ENCODE results near the gene ZKSCAN1.

Gene ZKSCAN1

DNA sequence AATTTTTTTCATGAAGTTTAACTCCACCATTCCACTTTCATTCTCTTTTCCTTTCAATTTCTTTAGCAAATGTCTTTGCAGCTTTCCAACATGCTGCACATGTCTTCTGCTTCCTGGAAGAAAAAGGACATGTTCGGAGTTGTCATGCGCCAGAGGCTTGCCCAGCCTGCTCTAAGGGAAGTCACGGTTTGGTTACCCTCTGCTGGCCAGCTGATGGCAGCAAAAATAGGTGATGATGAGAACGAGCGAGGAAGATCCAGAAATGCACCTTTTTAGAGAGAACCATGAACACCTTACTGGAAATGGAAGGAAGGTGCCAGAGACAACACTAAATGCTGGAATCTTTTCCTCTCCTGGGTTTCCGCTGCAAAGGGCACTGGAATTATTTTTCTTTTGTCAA, 29.3 kb downstream of the ZKSCAN1 start:
- no peak for DNase-seq

DNA sequence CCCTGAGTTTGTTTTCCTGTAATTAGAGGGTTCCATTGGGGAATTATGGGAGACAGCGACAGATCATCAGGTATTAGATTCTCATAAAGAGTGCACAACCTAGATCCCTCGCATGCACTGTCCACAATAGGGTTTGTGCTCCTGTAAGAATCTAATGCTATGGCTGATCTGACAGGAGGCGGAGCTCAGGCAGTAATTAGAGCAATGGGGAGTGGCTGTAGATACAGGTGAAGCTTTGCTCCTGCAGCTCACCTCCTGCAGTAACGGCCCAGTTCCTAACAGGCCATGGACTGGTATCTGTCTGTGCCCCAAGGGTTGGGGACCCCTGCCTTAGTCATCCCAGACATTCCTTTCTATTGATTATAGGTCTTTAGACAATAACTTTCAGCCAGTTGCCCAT, 33.3 kb downstream of the ZKSCAN1 start:
- DNase-seq, result no peak

DNA sequence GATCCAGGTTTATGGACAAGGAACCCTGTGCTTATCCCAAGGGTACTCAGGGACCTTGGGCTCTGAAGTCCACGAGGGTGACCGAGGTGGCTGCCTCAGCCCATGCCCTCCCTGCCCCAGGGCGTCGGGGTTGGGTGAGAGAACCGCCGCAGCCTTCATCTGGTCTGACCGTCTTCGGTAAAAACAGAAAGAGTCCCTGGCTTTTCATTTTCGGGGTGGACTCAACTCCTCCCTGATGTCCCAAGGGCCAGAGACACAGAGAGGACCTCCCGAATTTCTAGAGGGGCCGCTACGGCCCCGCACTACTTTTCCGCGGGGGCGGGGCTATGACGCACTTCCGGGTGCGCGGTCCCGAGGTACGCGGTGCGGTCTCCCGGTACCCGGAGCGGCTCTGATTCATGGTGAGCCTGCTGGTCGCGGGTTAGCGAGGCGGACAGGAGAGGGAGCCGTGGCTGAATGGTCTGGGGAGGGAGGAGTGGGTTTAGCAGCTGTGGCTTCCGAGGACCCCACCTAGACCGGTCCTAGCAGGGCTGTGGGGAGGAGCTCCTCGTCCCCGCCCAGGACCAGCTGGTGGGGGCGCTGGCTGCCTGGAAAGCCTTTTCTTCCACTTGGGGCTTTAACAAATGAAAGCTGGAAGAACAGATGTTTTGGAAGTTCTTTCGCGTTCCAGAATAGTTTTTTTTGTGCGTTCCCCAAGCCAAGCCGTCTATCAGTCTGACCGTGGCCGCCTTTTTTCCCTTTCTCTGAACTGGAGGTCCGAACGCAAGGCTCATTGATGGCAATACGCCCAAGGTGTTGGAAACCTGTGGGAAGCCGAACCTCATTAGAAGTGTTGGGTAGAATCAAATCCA, 34.3 kb downstream of the ZKSCAN1 start, which contains the start of gene ZSCAN21:
Gene ZSCAN21 (plus strand): TSS at position 334 of the 851 bp plus-strand sequence. CDS start 7,233 bp downstream, outside the sequence.
- DNase-seq, result peak; percentile 71

DNA sequence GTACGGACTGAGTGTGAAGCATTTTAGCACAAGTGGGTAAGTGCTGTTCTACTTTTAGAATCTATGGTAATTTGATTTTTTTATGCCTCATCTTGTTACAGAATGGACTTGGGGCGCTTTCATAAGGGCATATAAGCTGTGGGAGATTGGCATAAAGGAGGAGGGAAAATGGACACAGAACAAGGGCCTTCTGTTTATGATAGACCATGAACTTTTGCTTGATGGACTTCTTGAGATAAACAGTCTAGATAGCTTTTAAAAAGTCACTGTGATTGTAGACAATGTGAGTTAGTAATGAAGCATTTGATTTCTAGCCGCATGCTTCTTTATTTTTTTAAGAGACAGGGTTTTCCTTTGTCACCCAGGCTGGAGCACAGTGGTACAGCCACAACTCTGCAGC, 36.2 kb downstream of the ZKSCAN1 start:
- no peak for DNase-seq

DNA sequence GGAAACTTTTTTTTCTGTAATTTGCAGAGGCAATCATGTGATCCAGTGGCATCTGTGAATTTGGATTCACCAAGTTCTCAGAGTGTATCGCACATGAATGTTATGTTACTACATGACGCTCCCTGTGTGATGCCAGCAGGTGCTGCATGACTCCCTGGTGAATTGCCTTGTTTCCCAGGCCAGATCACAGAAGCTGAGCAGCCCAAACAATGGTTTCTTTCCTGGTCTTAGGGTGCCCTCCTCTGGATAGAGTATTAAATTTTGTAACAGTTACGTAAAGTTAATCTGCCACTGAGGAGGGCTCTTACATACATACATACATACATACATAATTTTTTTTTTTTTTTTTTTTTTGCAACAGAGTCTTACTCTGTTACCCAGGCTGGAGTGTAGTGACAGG, 37.8 kb downstream of the ZKSCAN1 start:
- DNase-seq, result peak; percentile 32

DNA sequence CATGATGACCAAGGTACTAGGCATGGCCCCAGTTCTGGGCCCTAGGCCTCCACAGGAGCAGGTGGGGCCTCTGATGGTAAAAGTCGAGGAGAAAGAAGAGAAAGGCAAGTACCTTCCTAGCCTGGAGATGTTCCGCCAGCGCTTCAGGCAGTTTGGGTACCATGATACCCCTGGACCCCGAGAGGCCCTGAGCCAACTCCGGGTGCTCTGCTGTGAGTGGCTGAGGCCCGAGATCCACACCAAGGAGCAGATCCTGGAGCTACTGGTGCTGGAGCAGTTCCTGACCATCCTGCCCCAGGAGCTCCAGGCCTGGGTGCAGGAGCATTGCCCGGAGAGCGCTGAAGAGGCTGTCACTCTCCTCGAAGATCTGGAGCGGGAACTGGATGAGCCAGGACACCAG, 41.6 kb downstream of the ZKSCAN1 start:
- no peak for DNase-seq

DNA sequence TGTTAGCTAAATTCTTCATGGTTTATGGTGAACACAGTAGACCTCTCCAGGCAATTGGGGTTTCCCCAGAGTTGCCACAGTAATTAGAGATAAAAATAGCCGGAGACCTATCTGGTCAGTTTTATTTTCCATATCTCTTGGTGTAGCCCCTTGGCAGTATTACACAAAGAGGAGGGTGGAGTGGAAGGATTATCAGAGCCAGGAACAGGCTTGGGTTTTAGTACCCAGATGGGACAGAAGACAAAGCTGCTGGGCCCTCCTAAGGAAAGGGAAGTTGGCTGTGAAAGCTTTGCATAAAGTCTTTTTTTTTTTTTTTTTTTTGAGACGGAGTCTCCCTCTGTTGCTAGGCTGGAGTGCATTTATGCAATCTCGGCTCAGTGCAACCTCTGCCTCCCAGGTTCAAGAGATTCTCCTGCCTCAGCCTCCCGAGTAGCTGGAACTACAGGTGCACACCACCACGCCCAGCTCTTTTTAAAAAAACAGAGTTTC, 43.9 kb downstream of the ZKSCAN1 start:
- DNase-seq, result no peak

DNA sequence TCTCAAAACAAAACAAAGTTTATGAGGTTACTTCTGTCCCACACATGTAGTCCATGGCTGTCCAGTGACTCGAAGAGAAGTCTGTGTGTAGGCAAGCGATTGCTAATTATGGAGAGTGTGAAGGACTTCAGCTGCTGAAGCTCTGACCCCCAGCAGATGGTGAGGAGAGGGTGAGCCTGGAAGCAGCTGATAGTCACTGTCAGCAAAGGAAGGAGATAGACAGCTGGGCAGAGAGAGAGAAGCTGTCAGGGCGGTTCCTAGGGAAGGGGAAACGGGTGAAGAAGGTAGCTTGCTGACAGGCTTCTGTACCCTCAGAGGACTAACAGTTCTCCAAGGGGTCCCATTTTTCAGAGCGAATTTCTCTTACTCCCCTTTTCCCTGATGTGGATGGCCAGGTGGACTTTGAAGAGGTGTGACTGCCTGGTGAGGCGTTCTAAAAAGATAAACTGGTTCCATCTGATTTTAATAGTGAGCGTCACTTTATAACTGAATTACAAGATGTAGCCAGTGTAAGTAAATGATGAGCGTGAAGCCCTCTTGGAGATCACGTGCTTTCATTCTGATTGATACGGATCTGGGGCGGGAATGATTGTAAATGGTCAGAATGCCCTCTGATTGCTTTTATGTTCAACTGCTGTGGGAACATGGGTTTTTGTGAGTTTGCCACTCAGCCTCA, 46.3 kb downstream of the ZKSCAN1 start:
- DNase-seq, result no peak

DNA sequence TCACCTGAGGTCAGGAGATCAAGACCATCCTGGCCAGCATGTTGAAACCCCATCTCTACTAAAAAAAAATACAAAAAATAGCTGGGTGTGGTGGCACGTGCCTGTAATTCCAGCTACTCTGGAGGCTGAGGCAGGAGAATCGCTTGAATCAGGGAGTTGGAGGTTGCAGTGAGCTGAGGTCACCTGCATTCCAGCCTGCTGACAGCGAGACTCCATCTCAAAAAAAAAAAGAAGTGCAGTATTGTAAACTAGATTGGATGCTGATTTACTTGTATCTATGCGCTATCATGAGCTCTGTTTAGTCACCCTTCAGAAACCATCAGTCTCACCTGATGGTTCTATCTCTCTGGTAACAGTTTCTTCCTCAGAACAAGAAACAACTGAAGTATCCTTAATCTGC, 48.0 kb downstream of the ZKSCAN1 start:
- no peak for DNase-seq

DNA sequence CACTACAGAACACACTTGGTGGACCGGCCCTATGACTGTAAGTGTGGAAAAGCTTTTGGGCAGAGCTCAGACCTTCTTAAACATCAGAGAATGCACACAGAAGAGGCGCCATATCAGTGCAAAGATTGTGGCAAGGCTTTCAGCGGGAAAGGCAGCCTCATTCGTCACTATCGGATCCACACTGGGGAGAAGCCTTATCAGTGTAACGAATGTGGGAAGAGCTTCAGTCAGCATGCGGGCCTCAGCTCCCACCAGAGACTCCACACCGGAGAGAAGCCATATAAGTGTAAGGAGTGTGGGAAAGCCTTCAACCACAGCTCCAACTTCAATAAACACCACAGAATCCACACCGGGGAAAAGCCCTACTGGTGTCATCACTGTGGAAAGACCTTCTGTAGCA, 48.8 kb downstream of the ZKSCAN1 start:
- no peak for DNase-seq

DNA sequence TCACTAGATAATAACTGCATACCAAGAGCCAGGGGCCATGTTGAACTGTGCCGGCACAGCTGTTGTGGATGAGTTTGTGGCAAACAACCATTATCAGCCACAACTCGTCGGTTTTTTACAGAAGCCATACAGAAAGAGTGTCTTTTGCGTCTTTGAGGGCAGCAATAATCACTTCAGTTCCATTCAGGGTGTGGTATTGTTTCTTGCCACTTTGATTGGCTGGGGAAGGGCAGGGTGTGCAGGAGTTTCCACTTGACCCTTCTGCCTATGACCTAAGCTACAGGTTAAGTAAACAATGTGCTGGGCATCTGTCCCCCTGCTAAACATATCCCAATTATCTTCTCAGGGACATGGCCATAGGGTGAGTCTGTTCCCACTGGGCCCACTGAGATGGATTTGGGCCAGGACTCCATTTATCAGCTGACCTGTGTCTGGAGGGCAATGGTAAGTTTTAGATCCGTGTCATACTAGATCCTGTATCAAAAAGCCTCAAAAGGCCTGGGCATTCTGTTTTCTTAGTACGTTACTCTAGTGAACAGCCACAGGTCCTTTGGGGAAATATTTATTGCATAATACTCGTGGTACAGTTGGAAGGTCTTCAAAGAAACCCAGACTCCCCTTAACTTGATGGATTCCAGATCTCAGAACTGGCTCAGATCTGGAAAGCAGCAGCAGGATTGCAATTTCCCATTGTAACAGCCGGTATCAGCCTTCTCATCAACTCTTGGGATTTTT, 50.2 kb downstream of the ZKSCAN1 start:
- no peak for DNase-seq

DNA sequence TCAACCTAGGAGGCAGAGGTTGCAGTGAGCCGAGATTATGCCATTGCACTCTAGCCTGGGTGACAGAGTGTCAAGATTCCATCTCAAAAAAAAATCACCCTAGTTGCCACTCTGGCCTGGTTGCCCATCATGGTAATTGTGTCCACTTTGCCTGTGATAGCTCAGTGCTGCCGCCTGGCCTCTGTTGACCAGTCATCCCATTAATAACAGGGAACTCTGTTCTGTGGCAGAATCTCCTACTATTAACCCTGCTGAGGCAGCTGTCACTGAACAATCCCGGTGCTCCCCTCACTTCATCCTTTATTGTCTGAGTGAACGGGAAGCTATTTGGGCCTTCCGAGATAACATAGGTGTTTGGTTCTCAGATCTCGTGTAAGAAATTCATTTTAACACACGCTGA, 51.6 kb downstream of the ZKSCAN1 start:
- DNase-seq, result no peak

DNA sequence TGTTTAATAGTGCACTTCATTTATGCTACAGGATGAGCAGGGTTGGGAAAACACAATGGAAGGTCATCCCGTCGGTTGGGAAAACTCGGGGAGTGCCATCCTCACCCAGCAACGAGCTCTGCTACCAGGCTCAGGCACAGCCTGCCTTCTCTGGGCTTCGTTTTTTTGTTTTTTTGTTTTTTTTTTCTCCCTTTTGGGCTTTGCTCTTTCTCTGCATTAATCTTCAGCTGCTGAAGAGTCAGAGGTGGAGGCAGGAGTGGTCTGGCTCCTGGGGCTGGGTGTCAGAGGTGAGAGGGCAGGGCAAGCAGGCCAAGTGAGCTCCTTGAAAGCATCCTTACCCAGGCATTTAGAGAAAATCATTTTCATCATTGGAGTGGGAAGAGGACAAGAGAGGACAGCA, 54.6 kb downstream of the ZKSCAN1 start:
- DNase-seq, result no peak

DNA sequence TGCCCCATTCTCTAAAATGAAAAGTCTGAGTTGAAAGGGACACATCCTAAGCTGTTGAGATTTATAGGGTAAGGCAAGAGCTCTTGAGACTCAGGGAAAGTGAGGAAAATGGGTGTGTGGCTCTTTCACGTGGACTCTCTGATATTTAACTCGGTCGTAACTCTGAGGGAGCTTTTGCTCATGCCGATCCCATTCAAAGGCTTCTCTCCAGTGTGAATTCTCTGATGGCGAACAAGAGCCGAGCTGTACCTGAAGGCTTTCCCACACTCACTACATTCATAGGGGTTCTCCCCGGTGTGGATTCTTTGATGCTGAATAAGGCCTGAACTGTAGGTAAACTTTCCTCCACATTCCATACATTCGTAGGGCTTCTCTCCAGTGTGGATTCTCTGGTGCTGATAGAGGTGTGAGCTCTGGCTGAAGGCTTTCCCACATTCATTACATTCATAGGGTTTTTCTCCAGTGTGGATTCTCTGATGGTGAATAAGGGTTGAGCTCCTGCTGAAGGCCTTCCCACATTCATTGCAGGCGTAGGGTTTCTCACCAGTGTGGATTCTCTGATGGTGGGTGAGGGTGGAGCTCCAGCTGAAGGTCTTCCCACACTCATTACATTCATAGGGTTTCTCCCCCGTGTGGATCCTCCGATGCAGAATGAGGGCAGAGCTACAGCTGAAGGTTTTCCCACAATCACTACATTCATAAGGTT, 55.8 kb downstream of the ZKSCAN1 start:
- no peak for DNase-seq

DNA sequence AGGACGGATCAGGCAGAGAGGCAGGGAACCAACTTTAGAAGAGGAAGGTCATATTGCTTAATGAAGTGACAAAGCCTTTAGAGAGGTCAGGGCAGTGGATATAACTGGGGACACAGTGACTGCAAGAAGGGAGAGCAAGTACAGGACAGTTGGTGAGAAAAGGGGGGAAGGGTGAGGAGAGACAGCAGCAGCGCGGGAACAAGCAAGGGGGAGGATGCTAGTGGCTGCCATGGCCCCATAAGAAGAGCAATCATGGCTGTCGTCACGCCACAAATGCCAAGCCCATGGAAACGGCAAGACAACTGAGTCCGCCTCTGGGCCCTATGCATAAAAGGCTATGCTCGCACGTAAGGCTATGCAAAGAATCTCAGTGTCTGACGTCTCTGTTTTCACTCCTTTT, 57.1 kb downstream of the ZKSCAN1 start:
- no peak for DNase-seq

DNA sequence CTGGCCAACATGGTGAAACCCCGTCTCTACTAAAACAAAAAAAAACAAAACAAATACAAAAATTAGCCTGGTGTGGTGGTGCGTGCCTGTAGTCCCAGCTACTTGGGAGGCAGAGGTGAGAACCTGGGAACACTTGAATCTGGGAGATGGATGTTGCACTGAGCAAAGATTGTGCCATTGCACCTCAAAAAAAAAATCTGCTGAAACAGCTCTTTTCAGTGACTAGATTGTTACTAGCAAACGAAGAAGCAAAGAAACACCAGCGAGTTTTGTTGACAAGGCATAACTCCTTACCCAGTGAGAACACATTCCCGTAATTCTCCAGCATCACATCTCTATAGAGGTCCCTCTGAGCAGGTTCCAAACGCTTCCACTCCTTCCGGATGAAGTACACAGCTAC, 59.4 kb downstream of the ZKSCAN1 start:
- DNase-seq, result no peak

DNA sequence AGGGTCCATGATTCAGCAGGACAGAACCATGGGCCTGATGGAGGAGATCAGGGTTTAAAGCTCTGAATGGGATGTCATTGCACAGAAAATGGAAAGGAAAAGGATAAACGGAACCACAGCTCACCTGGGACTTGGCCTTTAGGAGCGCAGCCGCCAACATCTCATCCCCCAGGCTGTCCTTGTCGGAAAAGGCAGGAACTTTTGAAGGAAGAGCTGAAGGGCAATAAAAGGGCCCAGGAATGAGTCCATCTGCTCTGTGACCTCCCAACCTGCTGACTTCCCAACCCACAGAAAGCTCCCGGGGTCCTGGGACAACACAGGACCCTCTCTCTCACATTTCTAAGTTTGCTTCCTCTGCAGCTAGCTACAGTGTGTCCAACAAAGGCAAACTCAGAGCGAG, 60.0 kb downstream of the ZKSCAN1 start:
- DNase-seq, result no peak

DNA sequence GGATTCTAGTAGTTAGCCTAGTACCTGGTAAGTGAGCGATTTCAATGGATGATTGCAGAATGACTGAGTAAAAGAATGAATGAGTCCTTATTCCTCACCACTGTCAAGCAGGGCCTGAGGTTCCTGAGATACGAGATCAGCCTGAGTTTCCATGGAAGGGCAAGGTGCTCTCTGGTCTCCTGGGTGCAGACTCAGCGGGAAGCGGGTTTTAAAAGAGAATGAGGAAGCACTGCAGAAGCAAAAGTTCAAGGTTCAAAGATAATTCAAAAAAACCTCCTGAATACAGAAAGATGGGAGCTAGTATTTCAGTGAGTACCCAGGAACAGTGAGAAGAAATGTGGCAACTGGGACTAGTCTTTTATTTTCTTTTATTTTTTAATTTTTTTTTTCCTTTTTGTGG, 61.8 kb downstream of the ZKSCAN1 start:
- DNase-seq, result no peak

DNA sequence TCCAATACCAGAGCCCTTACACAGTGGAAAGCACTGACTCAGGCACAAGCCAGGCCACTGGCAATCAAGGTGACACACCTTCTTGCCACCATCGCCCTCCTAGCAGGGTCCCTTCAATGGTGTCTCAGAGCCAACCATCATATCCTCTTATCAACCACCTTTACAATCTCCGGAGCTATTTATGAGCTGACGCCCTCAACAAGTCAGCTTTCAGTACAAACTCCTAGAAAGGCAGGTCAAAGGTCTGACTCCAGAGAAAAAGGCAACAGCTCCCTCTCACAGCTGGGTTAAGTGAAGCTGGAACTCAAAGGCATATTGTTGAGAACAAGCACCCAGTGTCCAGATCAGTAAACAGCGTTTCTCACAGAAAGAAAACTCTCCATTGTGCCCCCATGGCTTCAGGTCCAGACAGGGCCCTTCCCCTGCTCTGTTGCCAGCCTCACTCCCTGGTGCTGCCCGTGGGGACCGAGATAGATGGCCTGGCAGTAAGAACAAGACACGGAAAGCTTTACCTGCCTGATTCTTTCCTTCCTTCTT, 63.7 kb downstream of the ZKSCAN1 start:
- no peak for DNase-seq

DNA sequence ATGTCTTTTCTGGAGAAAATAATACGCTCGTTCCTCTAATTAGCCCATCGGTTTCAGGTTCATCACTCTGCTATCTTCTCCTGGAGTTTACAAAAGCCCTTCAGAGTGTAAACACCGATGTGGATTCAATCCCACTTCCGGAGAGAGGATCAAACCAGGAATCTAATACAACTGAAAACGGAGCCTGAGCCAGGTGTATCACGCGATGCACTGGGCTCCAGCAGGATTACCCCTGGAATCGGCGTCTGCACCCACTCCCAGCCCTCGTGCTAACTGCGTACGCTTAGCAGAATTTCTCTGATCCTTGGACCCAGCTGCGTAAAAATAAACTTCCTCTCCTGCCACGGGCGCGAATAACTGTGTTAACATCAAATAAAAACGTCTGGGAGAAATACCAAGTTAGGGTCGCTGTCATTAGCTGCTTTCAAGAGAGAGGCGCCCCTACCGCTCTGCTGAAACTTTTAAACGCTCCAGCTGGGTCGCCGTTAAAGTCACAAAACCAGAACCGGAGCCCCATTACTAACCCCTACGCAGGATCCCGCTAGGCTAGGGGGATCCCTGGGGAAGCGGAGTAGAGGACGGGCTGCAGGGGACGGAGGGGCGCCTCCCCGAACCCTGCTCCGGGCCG, 65.6 kb downstream of the ZKSCAN1 start:
- DNase-seq, result no peak

DNA sequence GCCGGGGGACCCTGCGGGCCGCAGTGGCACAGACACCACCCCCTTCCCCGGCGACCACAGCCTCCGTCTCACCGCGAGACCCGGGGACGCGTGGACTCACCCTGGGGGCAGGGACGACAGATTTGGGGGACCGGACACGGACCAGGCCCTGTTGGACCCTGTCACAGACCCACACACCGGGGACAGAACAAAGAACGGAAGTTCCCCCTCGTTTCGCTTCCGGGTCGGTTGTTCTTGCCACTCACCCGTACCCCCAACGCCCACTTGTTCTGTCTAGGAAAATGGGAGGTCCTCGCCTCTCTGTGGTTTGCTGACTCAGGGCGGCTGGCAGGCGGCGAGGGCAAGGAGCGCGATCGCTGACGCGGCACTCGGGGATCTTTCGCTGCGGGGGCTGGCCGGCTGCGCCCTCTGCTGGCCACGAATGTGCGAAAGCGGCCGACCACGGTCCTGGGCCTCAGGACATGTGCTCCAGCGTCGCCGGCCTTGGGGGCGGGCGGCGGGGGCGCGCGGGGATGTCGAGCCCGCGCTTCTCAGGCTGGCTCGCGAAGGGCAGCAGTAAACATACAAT, 66.2 kb downstream of the ZKSCAN1 start, which contains the start of gene ZNF3:
Gene ZNF3 (minus strand): TSS at position 189 of the 568 bp plus-strand sequence. CDS start 4,366 bp downstream, outside the sequence.
- DNase-seq, result peak; percentile 97

DNA sequence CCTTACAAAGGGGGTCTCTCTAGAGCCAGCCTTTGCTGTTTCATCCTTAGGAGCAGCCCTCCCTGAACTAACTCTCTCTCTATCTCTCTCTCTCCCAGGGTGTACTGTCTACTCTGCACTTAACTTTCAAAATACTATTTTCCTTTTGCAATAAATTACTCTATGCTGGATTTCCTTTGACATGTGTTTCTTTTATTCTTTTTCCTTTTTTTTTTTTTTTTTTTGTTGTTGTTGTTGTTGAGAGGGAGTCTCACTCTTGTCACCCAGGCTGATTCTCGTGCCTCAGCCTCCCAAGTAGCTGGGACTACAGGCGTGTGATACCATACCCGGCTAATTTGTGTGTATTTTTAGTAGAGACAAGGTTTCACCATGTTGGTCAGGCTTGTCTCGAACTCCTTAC, 67.6 kb downstream of the ZKSCAN1 start:
- DNase-seq, result no peak

All from NCI-H1105 (cell line).